HG03135 (cell line): ENCODE measurements around the gene ARL17B.
"Not testable (repeated sequence)": the region's sequence is repeated elsewhere in the genome, so short reads cannot be mapped to it uniquely, and the experiment has no call there.

Experiments
- ATAC-seq: cut with Tn5 transposase; IDR thresholded peaks from one replicate; pipeline ENCODE4 v1.9.1; 2021; ENCODE audit warnings: mild to moderate bottlenecking, moderate library complexity; ENCODE audit not compliant: unreplicated experiment

The ARL17B gene

DNA sequence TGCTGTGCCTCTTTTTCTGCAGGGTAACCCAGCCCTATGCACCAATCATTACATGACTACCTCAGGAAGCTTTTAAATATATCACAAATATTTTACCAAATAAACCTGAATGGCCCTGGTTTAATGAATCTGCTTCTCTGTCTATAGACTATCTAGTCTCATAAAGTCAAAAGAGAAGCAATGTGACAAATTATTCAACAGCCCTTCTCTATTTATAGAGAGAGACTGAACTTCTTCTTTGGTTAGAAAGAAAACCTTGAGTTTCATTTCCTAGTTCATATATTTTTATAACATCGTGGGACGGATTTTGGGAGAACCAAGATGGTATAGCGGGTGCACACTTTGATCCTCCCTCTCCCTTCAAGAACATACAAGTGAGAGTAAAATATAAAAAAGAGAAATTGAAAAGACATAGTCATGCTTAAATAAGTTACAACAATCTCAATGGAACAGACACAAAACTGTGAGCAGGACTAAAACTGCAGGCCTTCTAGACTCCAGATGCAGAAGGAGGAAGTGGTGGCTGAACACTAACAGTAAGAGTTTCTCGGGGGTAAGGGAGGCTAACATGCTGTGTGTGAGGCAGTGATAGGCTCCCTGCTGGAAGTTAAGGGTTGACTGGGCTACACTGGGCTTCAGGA lies 70.5 kb downstream of the ARL17B start:
- ATAC-seq, result peak; percentile 94

DNA sequence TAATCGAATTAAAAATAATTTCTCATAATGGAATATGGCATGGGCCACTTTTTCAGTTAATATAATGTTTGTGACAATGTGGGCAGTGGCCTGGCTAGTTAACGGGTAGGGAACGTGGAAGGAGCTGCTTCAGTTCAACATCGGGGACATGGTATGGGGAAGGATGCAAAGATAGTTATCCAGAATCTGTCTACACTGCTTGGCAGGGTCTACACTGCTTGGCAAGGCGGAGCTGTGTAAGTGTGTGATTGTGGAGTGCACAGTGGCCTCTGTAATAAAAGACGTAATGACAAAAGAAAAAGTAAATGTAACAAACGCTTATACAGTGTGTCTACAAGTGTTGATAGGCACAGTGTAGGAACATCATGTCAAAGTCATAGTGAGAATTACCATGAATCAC lies 74.0 kb downstream of the ARL17B start:
- not testable (repeated sequence) for ATAC-seq

DNA sequence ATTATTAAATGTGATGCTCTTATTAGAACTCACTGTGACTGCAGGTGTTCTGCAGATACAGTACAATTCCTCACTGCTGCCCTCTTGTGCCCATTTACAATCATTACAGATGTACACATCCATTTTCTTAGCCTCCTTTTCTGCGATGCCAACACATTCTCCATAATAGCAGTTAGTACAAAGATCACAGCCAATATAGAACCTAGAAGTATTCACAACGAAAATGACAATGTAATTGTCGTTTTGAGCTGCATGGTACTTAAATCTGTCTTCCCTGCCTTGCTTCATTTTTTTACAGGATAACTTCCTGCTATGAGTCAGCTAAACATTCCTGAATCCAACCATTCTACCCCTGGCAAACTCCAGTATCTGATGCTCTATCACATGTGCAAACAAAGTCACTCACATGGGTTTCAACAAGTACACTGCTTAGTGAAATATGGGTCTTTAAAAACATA lies 74.8 kb downstream of the ARL17B start:
- not testable (repeated sequence) for ATAC-seq

DNA sequence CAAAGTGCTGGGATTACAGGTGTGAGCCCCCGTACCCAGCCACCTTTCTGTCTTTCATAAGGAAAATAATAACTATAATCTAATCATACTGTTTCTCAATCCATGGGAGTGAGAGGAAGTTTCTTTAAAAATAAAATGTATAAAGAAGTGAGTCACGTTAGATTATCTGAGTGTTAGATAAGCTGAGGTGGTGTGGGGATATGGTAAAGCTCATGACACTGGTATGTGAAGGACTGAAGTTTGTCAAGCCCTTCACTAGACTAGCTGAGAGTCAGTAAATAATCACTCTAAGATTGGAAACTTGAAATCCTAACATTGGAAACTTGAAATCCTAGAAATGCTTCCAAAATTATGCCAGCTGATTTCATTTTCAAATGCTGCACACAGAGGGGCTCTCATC lies 76.1 kb downstream of the ARL17B start:
- ATAC-seq, result not testable (repeated sequence)

DNA sequence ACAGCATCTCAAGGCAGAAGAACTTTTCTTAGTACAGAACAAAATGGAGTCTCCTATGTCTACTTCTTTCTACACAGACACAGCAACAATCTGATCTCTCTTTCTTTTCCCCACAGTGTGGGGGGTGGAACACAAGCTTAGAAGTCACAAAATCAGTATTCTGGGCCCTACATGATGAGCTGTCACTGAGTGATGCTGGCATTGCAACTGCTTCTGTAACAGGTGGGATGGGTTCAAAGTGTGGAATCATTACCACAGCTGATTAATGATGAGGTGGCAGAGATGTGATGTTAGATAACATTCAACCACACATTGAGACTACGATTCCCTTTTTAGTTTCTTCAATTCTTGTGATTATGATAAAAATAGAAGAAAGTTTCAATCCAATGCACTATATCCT lies 77.1 kb downstream of the ARL17B start:
- ATAC-seq, result not testable (repeated sequence)

DNA sequence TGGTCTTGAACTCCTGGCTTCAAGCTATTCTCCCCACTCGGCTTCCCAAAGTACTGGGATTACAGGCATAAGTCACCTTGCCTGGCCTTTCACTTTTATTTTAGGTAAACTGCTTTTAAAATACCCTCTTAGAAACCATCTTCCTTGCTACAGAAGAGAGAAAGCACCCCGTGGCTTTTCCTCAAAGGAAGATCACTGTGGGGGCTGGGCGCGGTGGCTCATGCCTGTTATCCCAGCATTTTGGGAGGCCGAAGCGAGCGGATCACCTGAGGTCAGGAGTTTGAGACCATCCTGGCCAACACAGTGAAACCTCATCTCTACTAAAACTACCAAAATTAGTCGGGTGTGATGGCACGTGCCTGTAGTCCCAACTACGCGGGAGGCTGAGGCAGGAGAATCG lies 78.9 kb downstream of the ARL17B start:
- not testable (repeated sequence) for ATAC-seq

DNA sequence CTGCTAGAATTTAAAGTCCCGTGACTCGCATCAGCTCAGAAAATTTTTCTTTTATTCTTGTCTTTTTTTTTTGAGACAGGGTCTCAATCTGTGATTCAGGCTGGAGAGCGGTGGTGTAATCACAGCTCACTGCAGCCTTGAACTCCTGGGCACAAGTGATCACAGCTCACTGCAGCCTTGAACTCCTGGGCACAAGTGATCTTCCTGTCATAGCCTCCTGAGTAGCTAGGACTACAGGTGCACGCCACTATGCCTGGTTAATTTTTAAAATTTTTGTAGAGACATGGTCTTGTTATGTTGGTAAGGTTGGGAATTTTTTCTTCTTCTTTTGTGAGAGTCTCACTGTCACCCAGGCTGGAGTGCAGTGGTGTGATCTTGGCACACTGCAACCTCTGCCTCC lies 80.2 kb downstream of the ARL17B start:
- not testable (repeated sequence) for ATAC-seq

DNA sequence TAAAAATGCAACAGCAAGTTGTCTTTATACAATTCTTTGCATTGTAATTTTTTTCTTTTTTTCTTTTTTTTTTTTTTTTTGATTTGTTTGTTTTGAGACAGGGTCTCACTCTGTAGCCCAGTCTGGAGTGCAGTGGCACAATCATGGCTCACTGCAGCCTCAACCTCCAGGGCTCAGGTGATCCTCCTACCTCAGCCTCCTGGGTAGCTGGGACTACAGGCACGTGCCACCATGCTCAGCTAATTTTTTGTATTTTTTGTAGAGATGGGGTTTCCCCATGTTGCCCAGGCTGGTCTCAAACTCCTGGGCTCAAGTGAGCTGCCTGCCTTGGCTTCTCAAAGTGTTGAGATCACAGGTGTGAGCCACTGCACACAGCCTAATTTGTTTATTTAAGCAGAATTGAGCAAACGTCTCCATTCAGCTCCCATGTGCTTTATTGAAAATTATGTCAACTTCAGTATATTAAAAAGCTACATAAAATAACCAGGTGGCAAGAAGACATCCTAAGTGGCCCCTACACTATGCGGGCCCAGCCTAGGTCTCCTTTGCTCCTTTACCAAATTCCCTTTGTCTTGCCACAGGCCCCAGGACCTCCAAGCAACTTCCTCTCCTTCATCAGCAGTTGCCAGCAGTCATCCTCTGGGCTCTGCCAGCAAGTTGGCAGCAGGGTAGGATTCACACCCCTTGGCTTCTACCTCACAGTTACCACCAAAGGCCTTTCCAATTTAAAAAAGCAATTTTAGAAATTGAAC lies 84.7 kb downstream of the ARL17B start:
- not testable (repeated sequence) for ATAC-seq

DNA sequence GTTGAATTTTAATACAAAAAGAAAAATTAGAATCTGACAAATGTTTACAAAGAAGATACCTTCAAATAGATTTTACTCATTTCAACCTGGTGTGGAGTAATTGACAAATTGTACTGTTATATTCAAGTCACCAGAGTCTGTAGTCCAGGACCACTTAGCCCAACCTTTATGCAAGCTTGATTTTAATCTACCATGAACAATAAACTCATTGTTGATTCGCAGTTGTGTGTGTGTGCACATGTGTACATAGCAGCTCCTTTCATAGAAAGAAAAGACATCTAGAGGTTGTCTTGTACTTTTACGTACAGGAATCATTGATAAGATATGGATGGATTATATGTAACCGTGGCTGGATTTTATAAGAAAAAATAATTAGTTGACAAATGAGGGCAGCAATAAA lies 87.3 kb downstream of the ARL17B start:
- ATAC-seq, result no peak

DNA sequence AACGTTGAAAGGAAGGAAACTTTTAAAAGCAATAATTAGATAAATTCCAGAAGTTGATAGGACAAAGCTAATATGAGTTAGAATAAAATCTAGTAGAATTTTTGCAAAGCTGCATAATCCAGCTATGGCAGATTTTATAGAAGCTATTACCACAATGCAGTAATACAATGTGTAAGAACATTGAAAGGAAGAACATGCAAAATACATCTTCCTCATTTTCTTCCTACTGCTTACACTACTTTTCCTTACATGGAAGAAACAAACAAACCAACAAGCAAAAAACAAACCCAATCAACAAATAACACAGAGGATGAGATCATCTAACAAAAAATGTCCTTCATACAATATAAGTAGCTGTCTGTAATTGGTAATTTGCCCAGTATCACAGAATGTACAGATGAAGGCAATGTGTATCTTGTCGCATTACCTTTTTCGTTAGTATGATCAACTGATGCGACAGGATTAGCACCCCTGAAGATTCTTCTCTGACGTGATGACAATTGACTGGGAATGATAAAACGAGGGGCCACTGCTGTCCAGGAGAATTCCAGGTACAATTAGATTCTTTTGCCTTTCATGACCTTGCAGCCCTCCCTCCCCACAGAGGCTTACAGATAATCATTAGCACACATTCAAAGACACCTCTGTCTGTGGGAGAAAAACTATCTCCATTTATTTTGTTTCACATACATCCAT lies 87.9 kb downstream of the ARL17B start:
- no peak for ATAC-seq

DNA sequence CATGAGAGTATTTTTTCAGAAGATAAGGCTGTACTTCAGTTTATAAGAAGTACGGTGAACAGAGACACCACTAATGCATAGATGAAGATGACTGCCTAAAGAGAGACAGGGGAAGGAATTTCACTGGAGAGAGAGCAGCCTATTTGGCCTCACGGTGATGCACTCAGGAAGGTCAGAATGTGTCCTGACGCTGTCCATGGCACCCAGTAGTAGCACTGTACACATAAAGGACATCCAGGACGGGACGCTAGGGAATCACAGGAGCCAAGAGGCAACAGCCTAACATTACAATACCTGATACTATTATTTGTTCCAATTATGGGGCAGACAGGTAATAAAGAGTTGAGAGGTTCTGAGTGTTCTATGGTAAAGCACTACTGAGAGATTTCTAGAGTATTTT lies 91.5 kb downstream of the ARL17B start:
- ATAC-seq, result no peak

DNA sequence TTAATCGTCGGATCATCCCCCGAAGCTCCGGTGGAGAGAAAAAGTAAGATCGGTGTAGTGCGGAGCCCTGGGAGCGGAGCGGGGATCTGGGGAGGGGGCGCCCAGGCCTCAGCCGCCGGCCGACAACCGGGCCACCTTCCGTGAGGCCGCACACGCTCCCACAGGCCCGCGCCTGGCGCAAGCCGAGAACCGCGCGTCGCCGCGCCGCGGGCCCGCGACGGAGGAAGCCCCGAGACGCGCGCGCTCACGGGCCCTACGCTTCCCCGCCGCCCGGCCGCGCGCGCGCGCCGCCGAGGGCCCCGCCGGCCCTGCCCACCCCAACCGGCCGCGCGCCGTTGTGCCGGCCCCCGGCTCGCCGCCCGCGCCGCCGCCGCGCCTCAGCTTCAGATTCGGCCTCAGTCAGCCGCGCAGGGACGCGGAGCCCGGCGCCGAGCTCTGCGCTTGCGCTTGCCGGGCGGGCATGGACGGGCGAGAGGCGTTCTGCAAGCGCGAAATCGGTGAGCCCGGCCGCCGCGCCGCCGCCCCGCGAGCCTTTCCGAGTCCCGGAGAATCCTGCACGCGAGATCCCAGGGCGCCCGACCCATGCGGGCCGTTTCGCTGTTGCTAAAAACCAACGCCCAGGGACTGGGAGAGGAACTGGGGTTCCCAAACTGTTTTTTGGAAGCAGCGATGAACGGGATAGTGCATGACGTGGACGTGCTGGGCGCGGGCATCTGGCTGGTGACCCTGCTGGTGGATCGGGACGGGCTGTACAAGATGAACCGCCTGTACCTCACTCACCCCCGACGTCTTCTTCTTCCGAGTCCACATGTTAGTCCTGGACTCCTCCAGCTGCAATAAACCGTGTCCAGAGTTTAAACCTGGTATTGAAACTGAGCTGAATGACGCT lies 94.7 kb downstream of the ARL17B start:
- peak; percentile 69 for ATAC-seq

DNA sequence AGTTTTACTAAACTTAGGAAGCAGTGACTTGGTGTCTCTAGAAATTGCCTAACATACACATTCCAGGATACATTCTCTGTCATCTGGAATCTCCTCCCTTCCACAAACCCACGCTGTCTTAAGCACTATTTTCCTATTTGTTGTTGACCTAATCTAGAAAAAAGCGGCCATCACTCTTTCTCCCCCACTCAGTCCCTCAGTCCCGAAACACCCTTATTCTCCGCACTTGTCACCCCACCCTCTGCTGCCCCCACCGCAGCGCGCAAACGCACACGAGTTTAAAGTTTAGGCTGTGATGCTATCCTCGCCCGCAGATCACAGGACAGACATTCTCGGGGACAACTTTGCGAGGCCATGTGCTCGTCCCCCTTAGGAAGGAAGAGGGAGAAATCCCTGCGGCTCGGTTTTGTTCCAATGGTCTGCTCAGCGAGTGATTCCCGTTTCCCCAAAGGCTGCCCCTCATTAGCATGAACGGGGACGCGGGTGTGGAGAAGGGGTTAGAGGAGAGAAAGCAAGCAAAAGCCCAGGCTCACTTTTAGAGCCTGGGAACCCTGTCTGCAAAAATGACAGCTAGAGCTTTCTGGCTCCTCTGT lies 95.4 kb downstream of the ARL17B start:
- ATAC-seq, result not testable (repeated sequence)

DNA sequence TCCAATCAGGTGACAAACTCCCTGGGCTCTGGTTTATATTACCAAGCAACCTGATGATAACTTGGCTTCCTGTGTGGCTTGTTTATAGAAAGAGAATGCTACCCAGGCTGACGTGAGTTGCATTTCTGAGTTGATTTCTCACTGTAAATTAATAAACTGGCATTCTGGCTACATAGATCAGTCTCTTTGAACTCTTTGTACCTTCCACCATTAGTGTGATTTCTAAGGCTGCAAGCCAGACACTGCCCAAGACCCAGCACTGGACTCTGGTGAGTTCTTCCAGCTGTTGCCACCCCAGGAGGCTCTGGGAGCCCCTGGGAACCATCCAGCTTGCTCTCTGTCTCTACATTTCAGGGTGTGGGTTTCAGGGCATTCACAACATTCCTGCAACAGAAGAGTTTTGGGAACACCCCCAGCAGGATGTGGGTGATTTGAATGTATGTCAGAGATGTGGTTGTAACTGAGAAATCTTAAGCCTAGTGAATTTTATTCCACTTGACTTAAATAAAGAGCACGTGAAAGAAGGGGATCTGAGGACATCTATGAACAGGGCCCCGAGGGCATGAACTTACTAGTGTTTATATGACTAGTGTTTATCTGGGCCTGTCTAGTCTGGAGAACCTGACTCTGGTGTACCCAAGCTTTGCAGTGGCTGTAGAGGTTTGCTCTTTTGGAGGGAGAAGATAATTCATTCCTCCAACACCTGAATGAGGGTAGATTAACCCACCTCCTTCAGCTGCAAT lies 96.9 kb downstream of the ARL17B start:
- ATAC-seq, result no peak

DNA sequence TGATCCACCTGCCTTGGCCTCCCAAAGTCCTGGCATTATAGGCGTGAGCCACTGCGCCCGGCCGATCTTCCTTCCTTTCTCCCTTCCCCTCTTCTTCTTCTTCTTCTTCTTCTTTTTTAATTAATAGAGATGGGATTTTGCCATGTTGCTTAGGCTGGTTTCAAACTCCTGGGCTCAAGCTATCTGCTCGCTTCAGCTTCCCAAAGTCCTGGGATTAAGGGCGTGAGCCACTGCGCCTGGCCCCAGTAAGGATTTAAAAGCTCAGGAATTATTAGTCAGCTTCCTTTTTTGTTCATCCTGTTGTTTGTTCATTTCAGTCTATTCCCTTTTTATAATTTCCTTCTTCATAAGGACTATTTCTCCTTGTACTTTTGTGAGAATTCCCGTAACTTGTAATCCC lies 99.3 kb downstream of the ARL17B start:
- no peak for ATAC-seq

DNA sequence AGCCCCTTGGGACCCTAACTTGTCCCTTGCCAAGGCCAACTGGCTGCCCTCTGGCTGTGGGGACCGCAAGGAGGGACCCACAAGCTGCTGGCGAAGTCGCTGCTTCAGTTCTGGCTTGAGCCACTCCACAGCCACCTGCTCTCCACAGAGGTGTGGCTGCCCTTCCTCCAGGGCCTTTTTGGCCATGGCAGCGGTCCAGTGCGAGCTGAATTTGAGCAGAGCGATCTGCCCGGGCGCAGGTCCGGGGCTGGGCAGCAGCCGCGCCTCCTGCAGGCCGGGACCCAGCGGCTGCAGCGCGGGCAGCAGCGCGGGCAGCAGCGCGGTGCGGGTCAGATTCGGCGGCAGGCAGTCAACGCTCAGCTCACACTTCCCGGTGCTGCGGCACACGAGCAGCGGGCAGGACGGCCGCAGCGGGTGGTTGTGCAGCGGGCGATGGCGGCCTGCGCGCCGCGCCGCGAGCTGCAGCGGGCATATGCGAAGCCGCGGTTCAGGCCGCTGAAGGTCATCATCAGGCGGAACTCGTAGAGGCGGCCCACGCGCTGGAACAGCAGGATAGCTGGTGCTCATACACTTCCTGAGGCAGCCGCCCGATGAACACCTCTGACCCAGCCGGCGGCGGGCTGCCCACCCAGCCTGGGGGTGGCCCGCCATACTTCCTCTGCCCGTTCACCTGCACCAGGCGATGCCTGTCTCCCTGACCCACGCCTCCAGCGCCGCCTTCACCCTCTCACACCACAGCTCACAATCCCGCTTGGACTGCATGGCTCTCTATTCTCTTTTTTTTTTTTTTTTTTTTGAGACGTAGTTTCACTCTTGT lies 101.5 kb downstream of the ARL17B start:
- not testable (repeated sequence) for ATAC-seq

DNA sequence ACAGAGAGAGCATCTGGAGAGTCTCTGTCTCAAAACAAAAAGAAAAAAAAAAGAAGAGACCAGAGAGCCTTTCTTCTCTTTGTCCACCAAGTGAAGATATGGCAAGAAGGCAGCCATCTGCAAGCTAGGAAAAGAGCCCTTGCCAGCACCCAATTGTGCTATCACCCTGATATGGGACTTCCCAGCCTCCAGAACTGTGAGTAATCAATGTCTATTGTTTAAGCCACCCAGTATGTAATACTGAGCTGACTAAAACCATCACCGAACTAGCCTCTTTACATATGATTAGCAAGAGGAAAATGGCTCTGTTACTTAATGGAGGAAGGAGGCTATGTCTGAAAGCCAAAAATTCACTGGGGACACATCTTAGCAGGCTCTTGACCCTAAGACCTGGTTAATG lies 105.2 kb downstream of the ARL17B start:
- not testable (repeated sequence) for ATAC-seq

DNA sequence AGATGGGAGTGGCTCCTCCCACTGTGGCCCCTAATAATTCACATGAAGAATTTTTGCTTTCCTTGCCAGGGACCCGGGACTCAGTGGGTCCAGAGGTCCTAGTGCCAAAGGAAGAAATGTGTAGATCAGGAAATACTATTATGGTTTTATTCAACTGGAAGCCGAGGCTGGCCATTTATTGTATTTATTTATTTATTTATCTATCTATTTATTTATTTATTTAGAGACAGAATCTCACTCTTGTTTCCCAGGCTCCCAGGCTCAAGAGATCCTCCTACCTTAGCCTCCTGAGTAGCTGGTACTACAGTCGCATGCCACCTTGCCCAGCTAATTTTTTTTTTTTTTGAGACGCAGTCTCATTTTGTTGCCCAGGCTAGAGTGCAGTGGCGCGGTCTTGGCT lies 107.4 kb downstream of the ARL17B start:
- not testable (repeated sequence) for ATAC-seq

DNA sequence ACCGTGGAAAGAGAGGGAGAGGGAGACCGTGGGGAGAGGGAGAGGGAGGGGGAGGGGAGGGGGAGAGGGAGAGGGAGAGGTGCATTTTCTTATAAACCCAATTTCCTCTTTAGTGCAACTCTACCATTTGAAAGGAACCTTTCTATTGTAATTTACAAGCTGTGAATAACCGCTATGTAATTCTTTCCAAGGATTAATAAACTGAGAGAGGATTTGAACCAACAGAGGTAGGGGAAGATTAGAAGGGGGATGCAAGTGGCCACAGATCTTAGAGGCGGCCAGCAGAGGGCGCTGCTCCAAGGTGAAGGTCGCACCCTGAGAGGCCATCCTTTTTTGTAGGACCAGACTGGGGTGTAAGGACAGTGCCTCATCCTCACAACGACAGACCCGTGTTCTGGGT lies 107.8 kb downstream of the ARL17B start:
- ATAC-seq, result not testable (repeated sequence)
